Skeletal muscle tissue (tissue), 4 donors: ENCODE results near the gene SMAD3. TPM values are rescaled to one million over a fixed set of nuclear protein-coding genes. Genes with fewer than 3 reads are reported as not detected.

Experiments
- H3K27ac ChIP-seq: one replicate; pipeline ENCODE4 v1.7.0; 2013; ENCODE audit warnings: mild to moderate bottlenecking, low read depth, low read length, inconsistent platforms
- H3K27me3 ChIP-seq, 3 donors: one replicate each; pipeline ENCODE4 v1.7.0; 2013; ENCODE audit warnings: low read length in 3 of 3; ENCODE audit not compliant: control insufficient read depth in 3 of 3, insufficient read depth in 3 of 3
- H3K36me3 ChIP-seq, 3 donors: one replicate each; pipeline ENCODE4 v1.7.0; 2013; ENCODE audit warnings: low read length in 3 of 3; ENCODE audit not compliant: control insufficient read depth in 3 of 3, insufficient read depth in 3 of 3
- H3K4me1 ChIP-seq, 3 donors: one replicate each; pipeline ENCODE4 v1.7.0; 2013; ENCODE audit warnings: low read length in 3 of 3, mild to moderate bottlenecking in 3 of 3; ENCODE audit not compliant: control insufficient read depth in 3 of 3, insufficient read depth in 3 of 3
- H3K4me3 ChIP-seq, 3 donors: one replicate each; pipeline ENCODE4 v1.7.0; 2013; ENCODE audit warnings: low read length in 3 of 3
- H3K9ac ChIP-seq, 3 donors: one replicate each; pipeline ENCODE4 v1.7.0; 2013; ENCODE audit warnings: low read length in 3 of 3, mild to moderate bottlenecking in 3 of 3, moderate library complexity in 2 of 3, low read depth in 1 of 3
- H3K9me3 ChIP-seq, 3 donors: one replicate each; pipeline ENCODE4 v1.7.0; 2013; ENCODE audit warnings: low read length in 3 of 3; ENCODE audit not compliant: control insufficient read depth in 3 of 3
- total RNA-seq: library from RNA; depleted of rRNA; stranded (reverse); fragments of >200 nt; gene quantifications from one replicate; pipeline ENCODE4 v1.2.3, GENCODE V29; 2014
- donor health status: Osteomylitis.

The SMAD3 gene
- total RNA-seq, 1 donor from 2014 or later: 17.2 TPM

DNA sequence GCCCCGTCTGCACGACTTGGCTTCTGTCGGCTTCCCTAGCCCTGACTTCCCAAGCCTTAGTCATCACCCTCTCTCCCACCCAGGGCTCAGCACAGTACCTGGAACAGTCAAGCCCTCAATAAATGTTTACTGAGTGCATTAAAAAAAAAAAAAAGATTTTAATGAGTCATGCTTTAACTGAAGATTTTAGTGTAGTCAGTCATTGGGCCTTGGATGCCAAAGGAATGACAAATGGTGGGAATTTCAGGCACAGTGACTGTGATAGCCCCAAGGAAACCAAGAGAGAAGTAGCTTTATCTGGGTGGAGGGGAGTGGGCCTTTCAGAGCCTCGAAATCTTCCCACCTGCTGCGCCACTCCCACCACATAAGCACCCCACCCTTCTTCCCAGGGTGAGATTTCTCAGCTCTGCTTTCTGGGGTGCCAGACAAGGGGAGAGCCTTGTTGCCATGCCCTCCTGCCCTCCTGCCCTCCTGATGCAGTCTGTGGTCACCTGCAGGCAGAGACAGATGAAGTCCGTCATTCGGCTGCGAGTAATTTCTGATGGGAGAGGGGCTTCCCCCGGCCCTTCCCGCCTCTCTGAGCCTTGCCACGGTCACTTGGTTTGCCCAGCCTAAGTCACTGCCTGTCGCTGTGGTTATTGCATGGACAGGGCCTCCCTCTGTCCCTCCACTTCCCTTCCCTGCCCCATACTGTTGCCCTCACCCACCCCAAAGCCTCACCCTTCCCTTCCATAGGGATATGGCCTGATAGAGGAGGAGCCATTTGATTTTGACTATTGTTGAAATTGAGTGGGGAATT lies 41.8 kb downstream of the SMAD3 start:
- no peak overlapping the region for H3K4me3 ChIP-seq
- H3K27ac ChIP-seq: peak overlapping the region; percentile 70
- peaks cover 78 to 87% (median 79%) of the 10 kb centered on the region in 3 donors for H3K4me1 ChIP-seq
- no peaks in the 10 kb centered on the region for H3K27me3 ChIP-seq
- H3K36me3 ChIP-seq: no peaks in the 10 kb centered on the region
- H3K9ac ChIP-seq: peak overlapping the region in 1 of 3 donors; percentile 47
- no peaks in the 10 kb centered on the region for H3K9me3 ChIP-seq

DNA sequence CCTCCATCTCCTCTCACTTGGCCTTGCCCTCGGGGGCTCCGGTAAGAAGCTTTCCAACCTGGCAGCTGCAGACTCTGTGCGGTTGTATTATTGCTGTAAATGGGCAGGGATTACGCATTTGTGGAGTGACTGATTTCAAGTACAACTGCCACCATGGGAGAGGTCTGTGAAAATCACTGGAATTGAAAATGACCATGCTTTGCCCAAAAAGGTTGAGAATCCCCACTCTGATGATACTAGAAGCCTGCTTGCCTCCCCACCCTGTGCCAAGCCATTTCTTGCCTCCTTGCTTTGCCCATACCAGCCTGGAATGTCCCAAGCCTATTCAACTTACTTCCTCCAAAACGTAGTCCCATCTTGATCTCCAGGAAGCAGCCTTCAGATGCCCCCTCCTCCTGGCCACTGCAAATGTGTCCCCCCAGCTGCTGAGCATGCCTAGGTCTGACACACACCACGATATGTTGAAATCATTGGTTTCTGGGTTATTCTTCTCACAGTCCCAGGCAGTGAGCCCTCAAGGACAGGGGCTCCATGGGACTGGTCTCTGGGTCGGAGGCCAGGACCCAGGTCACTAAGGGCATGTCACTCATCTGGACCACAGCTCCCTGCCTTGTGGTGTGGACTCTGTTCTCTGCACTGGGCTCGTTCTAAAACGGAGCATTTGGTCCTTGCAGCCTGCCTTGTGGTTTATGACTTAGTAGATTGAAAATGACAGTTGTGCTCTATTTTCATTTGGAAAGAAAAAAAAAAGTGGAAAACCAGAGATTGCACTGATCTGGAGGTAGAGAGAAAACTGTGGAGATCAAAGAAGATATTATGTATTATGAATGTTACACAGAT lies 42.9 kb downstream of the SMAD3 start:
- H3K36me3 ChIP-seq: no peaks in the 10 kb centered on the region
- H3K9me3 ChIP-seq: no peaks in the 10 kb centered on the region
- peak overlapping the region; percentile 32 for H3K27ac ChIP-seq
- peak overlapping the region in 1 of 3 donors; percentile 19 for H3K9ac ChIP-seq
- no peak overlapping the region for H3K4me3 ChIP-seq
- H3K27me3 ChIP-seq: no peaks in the 10 kb centered on the region
- peaks cover 67 to 77% (median 68%) of the 10 kb centered on the region in 3 donors for H3K4me1 ChIP-seq

DNA sequence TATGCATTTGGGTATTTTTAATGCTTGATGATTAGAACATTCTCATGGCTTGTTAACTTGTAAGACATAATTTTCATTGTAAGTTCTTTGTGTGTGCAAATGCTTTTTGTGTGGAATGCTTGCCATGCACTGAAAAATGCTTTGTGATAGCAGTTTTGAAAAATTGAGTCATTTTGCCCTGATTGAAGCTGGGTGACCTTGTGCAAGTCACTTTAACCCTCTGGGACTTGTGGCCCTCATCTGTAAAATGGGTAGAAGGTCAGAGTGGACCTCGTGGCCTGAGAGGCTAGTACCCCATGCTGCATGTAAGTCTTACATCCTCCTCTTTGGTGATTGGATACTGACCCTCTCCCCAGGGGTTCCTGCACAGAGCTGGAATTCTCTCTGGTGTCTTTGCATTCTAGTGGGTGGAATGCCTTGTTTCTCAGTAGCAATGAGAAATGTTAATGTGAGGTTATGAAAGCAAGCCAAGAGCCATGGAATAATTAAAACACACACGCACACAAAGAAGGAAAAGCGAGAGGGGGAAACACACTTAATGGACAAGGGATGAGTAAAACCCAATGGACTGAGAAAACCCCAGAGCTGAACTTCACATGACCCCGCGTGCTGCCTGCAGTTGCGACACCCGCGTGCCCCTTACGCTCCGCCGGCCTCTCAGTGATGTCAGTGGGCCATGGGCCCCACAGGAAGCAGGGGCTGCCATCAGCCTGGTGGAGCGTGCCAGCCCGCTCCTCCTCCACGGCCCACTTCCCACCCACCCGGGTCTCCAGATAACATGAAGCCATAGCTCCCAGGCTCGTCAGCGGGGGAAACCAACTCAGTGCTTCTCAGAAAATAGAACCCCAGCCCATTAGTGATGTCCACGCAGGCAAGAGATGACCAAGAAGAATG lies 44.0 kb downstream of the SMAD3 start:
- Histone ChIP-seq H3K4me1 (peaks cover 60 to 77% (median 68%) of the 10 kb centered on the region in 3 donors), H3K9ac (no peak overlapping the region), H3K36me3 (no peaks in the 10 kb centered on the region), H3K27ac (peak overlapping the region; percentile 56), H3K27me3 (no peaks in the 10 kb centered on the region), H3K4me3 (no peak overlapping the region), H3K9me3 (no peaks in the 10 kb centered on the region)

DNA sequence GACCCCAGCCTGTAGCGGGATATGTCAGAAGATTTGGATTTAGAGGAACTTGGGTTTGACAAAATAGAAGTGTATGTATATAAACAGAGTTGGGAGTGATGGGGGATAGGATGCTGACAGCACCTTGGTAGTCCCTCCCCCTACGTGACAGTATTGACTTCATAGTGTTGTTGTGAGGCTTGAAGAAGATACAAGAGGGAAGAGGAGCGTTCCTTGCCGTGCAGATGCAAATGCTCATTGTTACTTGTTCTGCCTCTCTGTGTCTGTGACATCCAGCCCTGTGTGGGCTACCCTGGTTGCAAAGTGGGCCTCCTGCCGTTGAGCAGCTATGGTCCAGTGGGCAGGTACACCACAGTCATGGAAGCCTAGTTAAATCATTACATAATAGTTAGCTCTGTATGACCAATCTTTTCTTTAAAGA lies 45.0 kb downstream of the SMAD3 start:
- no peaks in the 10 kb centered on the region for H3K9me3 ChIP-seq
- H3K4me3 ChIP-seq: no peak overlapping the region
- H3K27ac ChIP-seq: peak overlapping the region; percentile 56
- H3K36me3 ChIP-seq: no peaks in the 10 kb centered on the region
- H3K9ac ChIP-seq: no peak overlapping the region
- peaks cover 60 to 77% (median 68%) of the 10 kb centered on the region in 3 donors for H3K4me1 ChIP-seq
- H3K27me3 ChIP-seq: no peaks in the 10 kb centered on the region

DNA sequence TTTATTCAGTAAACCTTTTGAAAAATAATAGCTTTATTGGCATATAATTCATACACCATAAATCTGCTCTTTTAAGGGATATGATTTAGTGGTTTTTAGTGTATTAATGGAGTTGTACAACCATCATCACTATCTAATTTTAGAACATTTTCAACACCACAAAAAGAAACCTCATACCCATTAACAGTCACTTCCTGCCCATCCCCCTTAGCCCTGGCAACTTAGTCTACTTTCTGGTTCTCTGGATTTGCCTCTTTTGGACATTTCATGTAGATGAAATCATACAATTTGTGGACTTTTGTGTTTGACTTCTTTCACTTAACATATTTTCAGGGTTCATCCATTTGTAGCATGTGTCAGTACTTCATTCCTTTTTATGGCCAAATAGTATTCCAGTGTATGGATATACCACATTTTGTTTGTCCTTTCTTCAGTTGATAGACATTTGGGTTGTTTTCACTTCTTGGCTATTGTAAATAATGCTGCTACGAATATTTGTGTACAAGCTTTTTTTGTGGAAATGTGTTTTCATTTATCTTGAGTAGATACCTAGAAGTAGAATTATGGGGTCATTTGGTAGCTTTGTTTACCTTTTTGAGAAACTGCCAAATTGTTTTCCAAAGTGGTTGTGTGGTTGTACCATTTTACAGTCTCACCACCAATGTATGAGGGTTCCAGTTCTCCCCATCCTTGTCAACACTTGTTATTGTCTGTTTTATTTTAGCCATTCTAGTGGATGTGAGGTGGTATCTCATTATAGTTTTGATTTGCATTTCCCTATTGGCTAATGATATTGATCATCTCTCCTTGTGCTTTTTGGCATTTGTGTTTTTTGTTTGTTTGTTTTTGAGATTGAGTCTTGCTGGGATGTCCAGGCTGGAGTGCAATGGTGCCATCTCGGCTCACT lies 45.8 kb downstream of the SMAD3 start:
- no peak overlapping the region for H3K27ac ChIP-seq
- H3K27me3 ChIP-seq: no peaks in the 10 kb centered on the region
- no peaks in the 10 kb centered on the region for H3K36me3 ChIP-seq
- no peak overlapping the region for H3K9ac ChIP-seq
- H3K9me3 ChIP-seq: no peaks in the 10 kb centered on the region
- H3K4me1 ChIP-seq: peaks cover 60 to 77% (median 68%) of the 10 kb centered on the region in 3 donors
- H3K4me3 ChIP-seq: no peak overlapping the region

DNA sequence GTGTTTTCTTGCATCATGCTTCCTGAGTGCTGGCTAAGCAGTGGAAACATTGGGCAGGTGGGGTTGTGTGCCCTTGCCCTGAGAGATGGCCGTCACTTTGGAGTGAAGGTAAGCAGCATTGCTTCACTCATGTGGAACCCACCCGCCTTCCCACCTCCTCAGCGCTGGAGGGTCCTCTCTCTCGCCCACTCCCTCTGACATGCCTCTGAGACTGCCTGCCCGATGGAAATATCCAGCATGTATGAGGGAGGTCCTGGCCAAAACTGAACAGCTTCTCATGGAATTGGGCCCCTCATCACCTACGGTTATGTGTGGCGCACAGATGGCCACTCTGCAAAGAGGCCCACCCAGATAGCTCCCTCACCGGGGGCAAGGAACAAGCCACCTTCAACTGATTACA lies 48.6 kb downstream of the SMAD3 start:
- H3K27ac ChIP-seq: no peak overlapping the region
- H3K9ac ChIP-seq: no peak overlapping the region
- no peaks in the 10 kb centered on the region for H3K27me3 ChIP-seq
- H3K4me1 ChIP-seq: peaks cover 62 to 76% (median 66%) of the 10 kb centered on the region in 3 donors
- no peaks in the 10 kb centered on the region for H3K36me3 ChIP-seq
- no peak overlapping the region for H3K4me3 ChIP-seq
- H3K9me3 ChIP-seq: no peaks in the 10 kb centered on the region

DNA sequence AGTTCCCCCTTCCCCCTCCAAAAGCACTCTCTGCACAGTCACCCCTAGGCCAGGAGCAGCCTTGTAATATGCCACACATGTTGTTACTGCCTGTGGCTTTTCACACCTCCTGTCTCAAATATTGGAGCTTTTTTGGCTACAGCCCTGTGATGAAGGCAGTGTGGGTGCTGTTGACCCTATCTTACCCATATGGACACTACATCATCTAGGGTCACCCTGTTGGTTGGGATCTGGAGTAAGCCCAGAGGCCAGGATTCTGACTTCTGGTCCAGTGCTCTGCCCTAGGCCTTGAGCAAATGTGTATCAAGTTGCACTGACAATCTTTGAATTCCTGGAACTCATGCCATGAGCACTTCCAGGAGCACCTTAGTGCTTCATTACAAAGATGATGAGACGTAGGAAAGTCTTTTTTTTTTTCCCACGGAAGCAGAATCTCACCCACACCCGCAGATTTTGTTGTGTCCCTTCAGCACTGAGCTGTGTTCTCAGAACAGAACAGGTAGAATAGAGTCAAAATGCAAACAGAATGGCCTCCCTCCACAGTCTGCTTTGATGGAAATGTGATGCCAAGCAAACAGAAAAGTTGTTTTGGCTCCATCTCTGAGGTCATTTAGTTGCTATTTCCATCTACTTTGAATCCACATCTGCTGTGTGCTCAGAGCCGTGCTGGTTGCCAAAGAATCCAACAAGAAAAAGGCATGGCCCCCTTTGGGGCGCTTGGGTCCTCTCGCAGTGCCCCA lies 49.6 kb downstream of the SMAD3 start:
- H3K27ac ChIP-seq: peak overlapping the region; percentile 46
- no peaks in the 10 kb centered on the region for H3K36me3 ChIP-seq
- peak overlapping the region in 1 of 3 donors; percentile 34 for H3K4me3 ChIP-seq
- H3K27me3 ChIP-seq: no peaks in the 10 kb centered on the region
- H3K9me3 ChIP-seq: no peaks in the 10 kb centered on the region
- H3K4me1 ChIP-seq: peaks cover 62 to 76% (median 65%) of the 10 kb centered on the region in 3 donors
- peak overlapping the region in 2 of 3 donors; percentile 17 to 32 for H3K9ac ChIP-seq

DNA sequence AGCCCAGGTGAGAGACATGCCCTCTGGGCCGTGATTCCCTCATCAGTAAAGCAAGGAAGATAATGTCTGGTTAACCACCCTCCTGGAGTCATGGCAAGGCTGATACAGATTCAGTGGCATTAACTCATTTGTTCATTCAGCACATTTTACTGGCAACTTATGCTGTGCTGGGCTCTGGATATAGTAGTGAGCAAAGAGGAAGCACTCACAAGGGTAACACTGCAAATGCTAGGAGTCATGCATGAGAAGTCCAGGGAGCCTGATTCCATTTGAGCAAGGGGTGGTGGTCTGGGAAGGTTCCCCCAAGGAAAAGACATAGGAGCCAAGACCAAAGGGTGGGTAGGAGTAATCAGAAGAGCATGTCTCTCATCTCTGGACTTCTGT lies 50.2 kb downstream of the SMAD3 start:
- H3K9me3 ChIP-seq: no peaks in the 10 kb centered on the region
- H3K9ac ChIP-seq: peak overlapping the region in 2 of 3 donors; percentile 2 to 32
- H3K4me1 ChIP-seq: peaks cover 65 to 76% (median 66%) of the 10 kb centered on the region in 3 donors
- H3K4me3 ChIP-seq: peak overlapping the region in 1 of 3 donors; percentile 34
- H3K36me3 ChIP-seq: no peaks in the 10 kb centered on the region
- H3K27ac ChIP-seq: peak overlapping the region; percentile 46
- H3K27me3 ChIP-seq: no peaks in the 10 kb centered on the region
